Activated CD4-positive, CD25-positive, alpha-beta regulatory T cell treated with anti-CD3 and anti-CD28 coated beads, Interleukin-2, amount 50 U/mL, for 16 hours (primary cell): ENCODE data around the gene REEP1.
"Not testable (repeated sequence)": the region's sequence is repeated elsewhere in the genome, so short reads cannot be mapped to it uniquely, and the experiment has no call there.

Source experiments
- DNase-seq: peaks from one replicate; pipeline ENCODE4 v3.0.0-alpha.2; 2020; ENCODE audit warnings: low read depth, low spot score

Gene REEP1

DNA sequence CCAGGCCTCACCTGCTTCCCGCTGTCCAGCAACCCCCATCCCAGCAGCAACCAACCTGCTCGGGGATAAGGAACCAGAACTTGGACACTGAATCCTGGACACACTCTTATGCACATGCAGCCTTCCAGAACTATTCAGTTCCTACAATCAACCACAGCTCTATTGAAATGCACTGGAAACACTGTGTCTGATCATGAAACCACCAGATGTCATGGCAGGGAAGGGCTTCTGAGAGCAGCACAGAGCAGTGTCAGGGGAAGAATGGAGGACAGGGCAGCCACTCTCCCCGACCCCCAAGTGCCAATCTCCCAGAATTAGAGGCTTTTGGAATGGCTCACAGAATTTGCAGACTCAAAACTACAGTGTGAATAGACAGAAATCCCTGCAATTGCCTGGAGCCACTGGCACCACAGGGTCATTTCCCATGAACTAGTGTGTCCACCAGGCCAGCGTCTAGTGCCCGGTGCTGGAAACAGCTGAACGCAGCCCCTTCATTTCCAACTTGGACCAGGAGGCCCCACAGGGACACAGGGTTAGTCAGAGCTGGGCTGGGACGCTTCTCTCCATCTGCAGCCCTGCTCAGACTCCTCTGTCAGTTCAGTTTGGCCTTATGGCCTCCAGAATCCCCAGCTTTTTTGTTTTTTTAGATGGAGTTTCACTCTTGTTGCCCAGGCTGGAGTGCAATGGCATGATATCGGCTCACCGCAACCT is 112.6 kb downstream of the REEP1 start:
- no peak for DNase-seq

GRCh38 chr2:86223927-86224560 is 113.4 kb downstream of the REEP1 start:
- no peak for DNase-seq

GRCh38 chr2:86223140-86223926 is 114.1 kb downstream of the REEP1 start:
- no peak for DNase-seq

DNA sequence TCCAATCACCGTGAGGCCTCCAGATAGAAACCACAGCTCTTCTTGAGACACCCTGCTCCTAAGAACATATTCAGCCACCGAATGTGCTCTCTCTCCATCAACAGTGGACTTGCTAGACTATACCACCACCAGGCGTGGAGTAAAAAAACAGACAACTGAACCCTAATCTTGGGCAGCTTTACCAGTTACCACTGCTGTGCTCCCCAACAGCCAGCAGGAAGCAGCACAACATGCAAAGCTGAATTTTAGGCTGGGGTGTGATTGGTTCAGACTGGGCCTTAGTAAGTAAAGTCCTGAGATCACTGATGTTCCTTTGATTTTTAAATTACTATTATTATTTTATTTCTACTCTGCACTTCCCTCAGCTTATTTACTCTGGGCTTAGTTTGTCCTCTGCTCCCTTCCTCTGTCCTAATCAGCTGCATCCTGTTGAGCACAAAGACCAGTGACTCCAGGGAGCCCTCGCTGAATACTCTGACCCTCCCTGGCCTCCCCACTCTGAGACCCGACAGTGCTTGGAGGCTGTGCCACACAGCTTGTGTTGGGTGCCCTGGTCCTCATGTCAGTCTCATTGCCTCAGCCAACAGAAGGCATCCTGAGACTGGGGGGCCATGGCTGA is 116.3 kb downstream of the REEP1 start:
- peak; percentile 29 for DNase-seq

- DNase-seq, result no peak
These were observed 117.5 kb downstream of the REEP1 start for GRCh38 chr2:86219896-86220295.

GRCh38 chr2:86218124-86218523 is 119.3 kb downstream of the REEP1 start:
- no peak for DNase-seq

GRCh38 chr2:86216575-86217555 is 120.6 kb downstream of the REEP1 start:
- DNase-seq, result no peak

DNA sequence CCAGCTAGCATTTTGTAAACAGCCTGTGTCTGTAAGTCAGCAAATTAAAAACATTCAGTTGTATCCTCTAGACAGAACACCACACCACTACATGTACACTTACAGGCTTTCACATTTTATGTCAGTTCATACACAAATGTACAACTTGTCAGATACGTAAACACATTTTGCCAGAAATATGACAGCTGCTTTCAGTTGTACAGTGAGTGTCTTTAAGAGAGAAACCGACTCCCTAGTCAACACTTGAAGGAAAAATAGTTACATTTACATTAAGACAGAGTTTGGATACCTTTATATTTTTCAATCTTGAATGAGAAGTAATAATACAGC is 123.0 kb downstream of the REEP1 start:
- DNase-seq, result no peak

- no peak for DNase-seq
These were observed 123.5 kb downstream of the REEP1 start for GRCh38 chr2:86213699-86214502.

GRCh38 chr2:86213056-86213455 is 124.4 kb downstream of the REEP1 start:
- DNase-seq, result no peak

DNA sequence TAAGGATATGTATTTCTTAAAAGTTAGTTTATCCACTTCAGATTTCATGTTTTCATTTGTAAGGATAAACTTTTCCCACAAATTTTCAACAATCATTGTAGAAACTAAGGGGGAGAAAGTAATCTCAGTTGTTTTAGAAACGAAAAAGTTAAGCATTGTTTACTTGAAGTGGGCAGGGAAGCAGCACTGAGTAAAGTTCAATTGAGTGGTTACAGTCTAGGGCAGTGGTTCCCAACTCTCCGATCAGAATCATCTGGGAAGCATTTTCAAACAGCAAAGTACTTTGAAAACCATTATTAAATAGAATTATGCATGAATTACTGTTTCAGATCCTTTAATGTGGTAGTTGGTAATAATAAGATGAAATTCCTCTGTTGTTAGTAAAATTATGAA is 125.6 kb downstream of the REEP1 start:
- no peak for DNase-seq

GRCh38 chr2:86211033-86211795 is 126.2 kb downstream of the REEP1 start:
- no peak for DNase-seq

DNA sequence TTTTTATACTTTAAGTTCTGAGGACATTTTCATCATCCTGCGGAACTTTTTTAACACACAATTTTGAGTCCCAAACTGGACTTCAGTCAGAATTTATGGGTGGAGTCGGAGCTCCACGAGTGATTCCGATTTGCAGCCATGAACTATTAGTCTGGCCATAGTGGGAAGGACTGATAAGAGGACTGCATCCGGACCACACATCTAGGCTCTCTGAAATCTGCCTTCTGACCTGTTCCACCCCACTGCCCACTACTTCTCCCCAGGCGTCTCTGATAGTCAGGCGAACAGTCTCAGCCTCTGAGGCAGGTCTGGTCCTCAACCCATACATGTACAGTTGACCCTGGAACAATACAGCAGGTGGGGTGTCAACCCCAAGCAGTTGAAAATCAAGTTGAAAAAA is 133.0 kb downstream of the REEP1 start:
- no peak for DNase-seq

GRCh38 chr2:86203614-86204013 is 133.8 kb downstream of the REEP1 start:
- DNase-seq, result no peak

DNA sequence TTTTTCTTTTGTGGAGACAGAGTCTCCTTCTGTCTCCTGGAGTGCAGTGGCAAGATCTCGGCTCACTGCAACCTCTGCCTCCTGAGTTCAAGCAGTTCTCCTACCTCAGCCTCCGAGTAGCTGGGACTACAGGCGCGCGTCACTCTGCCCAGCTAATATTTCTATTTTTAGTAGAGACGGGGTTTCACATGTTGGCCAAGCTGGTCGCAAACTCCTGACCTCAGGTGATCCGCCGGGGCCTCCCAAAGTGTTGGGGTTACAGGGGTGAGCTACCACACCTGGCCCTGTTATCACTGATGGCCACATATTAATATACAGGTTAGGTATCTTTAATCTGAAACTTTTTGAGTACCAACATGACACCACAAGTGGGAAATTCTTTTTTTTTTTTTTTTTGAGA is 134.7 kb downstream of the REEP1 start:
- no peak for DNase-seq

GRCh38 chr2:86202336-86202692 is 135.1 kb downstream of the REEP1 start:
- no peak for DNase-seq

DNA sequence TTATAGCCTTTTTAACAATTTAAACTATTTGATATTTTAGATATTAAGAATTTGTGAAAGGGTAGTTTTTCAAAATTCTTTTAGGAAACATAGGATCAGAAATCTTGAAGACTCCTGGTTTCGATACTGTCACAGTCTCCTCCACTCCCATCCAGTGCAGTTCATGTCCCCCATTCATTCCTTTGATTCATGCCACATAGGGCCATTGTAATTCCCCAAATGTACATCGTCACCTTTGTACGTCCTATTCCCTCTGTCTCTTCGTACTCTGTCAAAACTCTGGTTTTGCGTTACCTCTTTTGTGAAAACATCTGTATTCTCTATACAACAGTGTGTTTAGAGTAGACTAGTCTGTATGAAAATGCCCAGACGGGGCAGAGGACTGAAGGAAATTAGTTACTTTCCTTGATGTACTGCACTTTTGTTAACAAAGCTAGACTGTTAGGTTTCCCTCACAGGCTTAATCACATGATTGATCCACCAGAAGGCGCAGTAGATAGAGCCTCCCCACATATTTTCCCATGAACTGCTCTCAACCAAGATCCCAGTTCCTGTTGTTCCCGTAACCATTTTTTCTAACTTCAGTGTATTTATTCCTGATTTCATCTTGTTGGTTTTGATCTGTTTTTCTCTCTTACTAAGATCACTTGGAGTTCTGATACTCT is 135.6 kb downstream of the REEP1 start:
- DNase-seq, result no peak

GRCh38 chr2:86200564-86200963 is 136.9 kb downstream of the REEP1 start:
- DNase-seq, result not testable (repeated sequence)

DNA sequence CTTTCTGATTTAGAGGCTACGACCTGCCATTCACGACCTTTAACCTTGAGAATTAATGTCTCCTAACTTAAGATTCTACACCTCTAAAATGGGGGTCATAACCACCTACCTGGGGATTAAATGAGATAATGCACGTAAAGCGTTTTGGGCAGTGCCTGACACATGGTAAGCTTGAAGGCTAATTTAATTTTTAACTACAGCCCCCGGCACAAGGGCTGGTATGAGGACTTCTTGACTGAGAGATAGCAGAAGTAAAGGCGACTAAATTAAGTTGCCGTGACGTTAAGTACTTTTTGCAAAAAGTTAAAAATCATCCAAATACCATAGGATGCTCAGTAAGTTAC is 137.6 kb downstream of the REEP1 start:
- DNase-seq, result no peak
